ENCODE results near the gene ACTL7B.

DNA sequence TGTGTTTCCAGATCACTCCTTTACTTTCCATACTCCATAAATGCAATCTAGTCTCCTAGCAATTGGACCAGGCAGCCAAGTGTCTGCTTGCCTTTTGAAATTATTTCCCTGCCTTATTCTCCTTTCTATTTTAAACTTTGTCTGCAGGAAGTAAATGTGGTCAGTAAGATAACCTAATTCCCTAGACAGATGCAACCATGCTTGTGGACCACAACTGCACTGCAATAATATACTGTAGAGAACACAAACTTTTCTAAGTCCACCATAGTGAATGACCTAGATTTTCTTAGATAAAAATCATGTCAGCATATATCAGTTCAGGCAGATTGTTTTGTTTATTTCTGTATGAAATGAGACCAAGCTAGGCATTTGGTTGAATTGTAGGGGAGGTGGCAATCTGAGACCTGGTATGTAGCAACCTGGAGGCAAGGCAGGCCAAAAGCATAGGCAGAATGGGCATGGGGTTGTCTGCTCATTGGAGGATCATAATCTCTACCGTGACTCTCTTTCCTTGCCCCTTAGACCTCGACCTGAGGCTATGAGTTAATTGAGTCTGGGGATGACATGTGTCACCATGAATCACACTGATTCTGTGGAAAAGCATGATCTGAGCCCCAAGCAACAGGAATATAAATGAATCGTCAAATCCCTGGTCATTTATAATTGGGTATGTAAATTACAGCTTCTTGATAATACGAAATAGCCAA lies 20.7 kb downstream of the ACTL7B start:
- TF ChIP-seq FOXM1 (IDR thresholded peaks at IDR 0.05; ENCODE audit: borderline replicate concordance, low read depth) (no peak), EGR1 (IDR thresholded peaks at IDR 0.05) (no peak), ZBTB7A (IDR thresholded peaks at IDR 0.05; ENCODE audit: low read depth) (no peak), EP300 (IDR thresholded peaks at IDR 0.05; ENCODE audit: borderline replicate concordance) (no peak), NFIC (IDR thresholded peaks at IDR 0.05) (no peak), CREB1 (IDR thresholded peaks at IDR 0.05; ENCODE audit: low read depth) (no peak), CEBPB (IDR thresholded peaks at IDR 0.05) (no peak), TAF1 (IDR thresholded peaks at IDR 0.05; ENCODE audit: low read depth) (no peak)
- TF ChIP-seq, protein P1, sequence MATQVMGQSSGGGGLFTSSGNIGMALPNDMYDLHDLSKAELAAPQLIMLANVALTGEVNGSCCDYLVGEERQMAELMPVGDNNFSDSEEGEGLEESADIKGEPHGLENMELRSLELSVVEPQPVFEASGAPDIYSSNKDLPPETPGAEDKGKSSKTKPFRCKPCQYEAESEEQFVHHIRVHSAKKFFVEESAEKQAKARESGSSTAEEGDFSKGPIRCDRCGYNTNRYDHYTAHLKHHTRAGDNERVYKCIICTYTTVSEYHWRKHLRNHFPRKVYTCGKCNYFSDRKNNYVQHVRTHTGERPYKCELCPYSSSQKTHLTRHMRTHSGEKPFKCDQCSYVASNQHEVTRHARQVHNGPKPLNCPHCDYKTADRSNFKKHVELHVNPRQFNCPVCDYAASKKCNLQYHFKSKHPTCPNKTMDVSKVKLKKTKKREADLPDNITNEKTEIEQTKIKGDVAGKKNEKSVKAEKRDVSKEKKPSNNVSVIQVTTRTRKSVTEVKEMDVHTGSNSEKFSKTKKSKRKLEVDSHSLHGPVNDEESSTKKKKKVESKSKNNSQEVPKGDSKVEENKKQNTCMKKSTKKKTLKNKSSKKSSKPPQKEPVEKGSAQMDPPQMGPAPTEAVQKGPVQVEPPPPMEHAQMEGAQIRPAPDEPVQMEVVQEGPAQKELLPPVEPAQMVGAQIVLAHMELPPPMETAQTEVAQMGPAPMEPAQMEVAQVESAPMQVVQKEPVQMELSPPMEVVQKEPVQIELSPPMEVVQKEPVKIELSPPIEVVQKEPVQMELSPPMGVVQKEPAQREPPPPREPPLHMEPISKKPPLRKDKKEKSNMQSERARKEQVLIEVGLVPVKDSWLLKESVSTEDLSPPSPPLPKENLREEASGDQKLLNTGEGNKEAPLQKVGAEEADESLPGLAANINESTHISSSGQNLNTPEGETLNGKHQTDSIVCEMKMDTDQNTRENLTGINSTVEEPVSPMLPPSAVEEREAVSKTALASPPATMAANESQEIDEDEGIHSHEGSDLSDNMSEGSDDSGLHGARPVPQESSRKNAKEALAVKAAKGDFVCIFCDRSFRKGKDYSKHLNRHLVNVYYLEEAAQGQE (IDR thresholded peaks at IDR 0.05; ENCODE audit: low read depth), result no peak
